ENCODE data around the gene TAS2R60. TPM values are rescaled to one million over a fixed set of nuclear protein-coding genes. Genes with fewer than 3 reads are reported as not detected.

TAS2R60 gene
- polyA plus RNA-seq, 3 donors = 0.35 TPM; not detected in 2

DNA sequence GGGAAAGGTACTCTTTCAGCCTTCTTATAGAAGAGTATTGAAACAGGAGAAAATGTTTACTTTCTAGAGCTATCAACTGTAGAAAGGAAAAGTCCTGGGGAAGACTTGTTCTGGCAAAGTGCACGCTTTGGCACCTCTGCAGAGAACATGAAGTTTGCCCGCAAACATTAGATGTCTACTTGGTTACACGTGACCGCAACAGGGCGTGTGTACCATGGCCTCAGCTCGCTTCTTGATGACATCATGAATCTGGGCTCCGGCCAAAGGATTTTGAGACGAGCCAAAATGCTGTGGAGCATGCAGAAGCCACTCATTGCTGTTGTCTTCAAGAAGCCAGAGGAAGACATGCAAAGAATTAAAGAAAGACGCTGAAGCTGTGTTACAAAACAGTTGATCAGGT is 8.6 kb upstream of the TAS2R60 start:
- Histone ChIP-seq H3K4me3 (replicated peaks in 1 of 3; ENCODE audit: low read depth in 2 of 3, low read length in 3 of 3) (no peak overlapping the region), H3K79me2 (ENCODE audit: insufficient read depth, low read length) (peaks cover 3% of the 10 kb centered on the region), H4K20me1 (ENCODE audit: insufficient read depth, low read length) (no peaks in the 10 kb centered on the region), H3K9me3 (replicated peaks in 1 of 2; ENCODE audit: control insufficient read depth in 1 of 2, insufficient read depth in 1 of 2, low read length in 2 of 2) (no peaks in the 10 kb centered on the region), H3K27me3 (ENCODE audit: control insufficient read depth in 2 of 2, insufficient read depth in 2 of 2, low read length in 2 of 2) (no peaks in the 10 kb centered on the region), H2AFZ (ENCODE audit: insufficient read depth, low read depth, low read length, poor library complexity, severe bottlenecking) (no peak overlapping the region), H3K4me2 (replicated peaks; ENCODE audit: extremely low read depth, low read length, poor library complexity, severe bottlenecking) (no peak overlapping the region), H3K9ac (ENCODE audit: insufficient read depth, low read length, poor library complexity, severe bottlenecking) (no peak overlapping the region), H3K36me3 (replicated peaks in 1 of 2; ENCODE audit: control insufficient read depth in 1 of 2, insufficient read depth in 2 of 2, low read length in 2 of 2) (peaks cover 0 to 17% of the 10 kb centered on the region in 2 donors), H3K4me1 (ENCODE audit: control insufficient read depth in 1 of 2, insufficient read depth in 2 of 2, low read length in 2 of 2) (peaks cover 13 to 22% of the 10 kb centered on the region in 2 donors), H3K27ac (ENCODE audit: low read depth in 1 of 2, low read length in 2 of 2) (no peak overlapping the region)
- peaks cover 14 to 34% of the 10 kb centered on the region in 2 donors for H3K36me3 Mint-ChIP-seq
- no peak for TF ChIP-seq CTCF (IDR thresholded peaks at IDR 0.05)
- WGBS (ENCODE audit: insufficient coverage) = 97% methylated on average over 8 of the region's 9 CpGs
- no peaks in the 10 kb centered on the region for H3K27me3 Mint-ChIP-seq (ENCODE audit: low read depth in 3 of 3)
- intact Hi-C loops (cut with micrococcal nuclease) = no loop called here
- peaks cover 27% of the 10 kb centered on the region for H3K4me1 Mint-ChIP-seq
- no peak overlapping the region for H3K4me3 Mint-ChIP-seq
- no peak overlapping the region for H3K27ac Mint-ChIP-seq
- peaks cover 0 to 1% (median 0%) of the 10 kb centered on the region in 7 donors for H3K9me3 Mint-ChIP-seq
- no peak for DNase-seq

DNA sequence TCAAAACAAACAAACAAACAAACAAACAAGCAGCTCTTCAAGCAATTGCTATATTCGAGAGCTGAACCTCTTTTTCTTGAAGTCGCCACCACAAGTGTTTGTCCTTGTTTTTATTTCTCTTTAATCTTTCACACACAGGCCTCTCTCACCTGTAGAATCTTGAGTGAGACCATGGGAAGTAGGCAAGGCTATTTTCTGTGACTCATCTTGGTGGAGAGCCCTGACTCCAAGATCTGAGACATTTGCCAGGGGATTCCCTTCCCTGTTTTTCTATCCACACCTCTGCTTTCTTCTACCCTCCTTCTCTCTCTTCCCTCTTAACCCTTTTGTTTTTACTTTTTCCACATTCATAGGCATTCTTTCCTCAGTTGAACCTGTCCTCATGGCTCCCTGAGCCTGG is 8.0 kb upstream of the TAS2R60 start:
- Histone ChIP-seq H3K4me3 (replicated peaks in 1 of 3; ENCODE audit: low read depth in 2 of 3, low read length in 3 of 3) (no peak overlapping the region), H3K79me2 (ENCODE audit: insufficient read depth, low read length) (peaks cover 3% of the 10 kb centered on the region), H2AFZ (ENCODE audit: insufficient read depth, low read depth, low read length, poor library complexity, severe bottlenecking) (no peak overlapping the region), H3K36me3 (replicated peaks in 1 of 2; ENCODE audit: control insufficient read depth in 1 of 2, insufficient read depth in 2 of 2, low read length in 2 of 2) (peaks cover 0 to 19% of the 10 kb centered on the region in 2 donors), H4K20me1 (ENCODE audit: insufficient read depth, low read length) (no peaks in the 10 kb centered on the region), H3K9me3 (replicated peaks in 1 of 2; ENCODE audit: control insufficient read depth in 1 of 2, insufficient read depth in 1 of 2, low read length in 2 of 2) (no peaks in the 10 kb centered on the region), H3K27me3 (ENCODE audit: control insufficient read depth in 2 of 2, insufficient read depth in 2 of 2, low read length in 2 of 2) (no peaks in the 10 kb centered on the region), H3K9ac (ENCODE audit: insufficient read depth, low read length, poor library complexity, severe bottlenecking) (no peak overlapping the region), H3K4me2 (replicated peaks; ENCODE audit: extremely low read depth, low read length, poor library complexity, severe bottlenecking) (no peak overlapping the region), H3K27ac (ENCODE audit: low read depth in 1 of 2, low read length in 2 of 2) (no peak overlapping the region), H3K4me1 (ENCODE audit: control insufficient read depth in 1 of 2, insufficient read depth in 2 of 2, low read length in 2 of 2) (peaks cover 8 to 16% of the 10 kb centered on the region in 2 donors)
- Mint-ChIP-seq H3K4me3 (no peak overlapping the region), H3K4me1 (peaks cover 21% of the 10 kb centered on the region), H3K27ac (peak overlapping the region in 1 of 7 donors; percentile 37), H3K36me3 (peaks cover 14 to 34% of the 10 kb centered on the region in 2 donors), H3K27me3 (ENCODE audit: low read depth in 3 of 3) (no peaks in the 10 kb centered on the region), H3K9me3 (no peaks in the 10 kb centered on the region)
- WGBS (ENCODE audit: insufficient coverage) = no CpG with 5 or more reads among the region's 2 CpGs
- no peak for DNase-seq
- intact Hi-C loops (cut with micrococcal nuclease) = no loop called here
- no peak for TF ChIP-seq CTCF (IDR thresholded peaks at IDR 0.05)

Data from CD14-positive monocyte (primary cell).